GM18858 (cell line): Measurements from ENCODE around the gene JADE2.

Experiments
- ATAC-seq: cut with Tn5 transposase; IDR thresholded peaks from one replicate; pipeline ENCODE4 v1.9.1; 2021; ENCODE audit not compliant: unreplicated experiment

Gene JADE2

DNA sequence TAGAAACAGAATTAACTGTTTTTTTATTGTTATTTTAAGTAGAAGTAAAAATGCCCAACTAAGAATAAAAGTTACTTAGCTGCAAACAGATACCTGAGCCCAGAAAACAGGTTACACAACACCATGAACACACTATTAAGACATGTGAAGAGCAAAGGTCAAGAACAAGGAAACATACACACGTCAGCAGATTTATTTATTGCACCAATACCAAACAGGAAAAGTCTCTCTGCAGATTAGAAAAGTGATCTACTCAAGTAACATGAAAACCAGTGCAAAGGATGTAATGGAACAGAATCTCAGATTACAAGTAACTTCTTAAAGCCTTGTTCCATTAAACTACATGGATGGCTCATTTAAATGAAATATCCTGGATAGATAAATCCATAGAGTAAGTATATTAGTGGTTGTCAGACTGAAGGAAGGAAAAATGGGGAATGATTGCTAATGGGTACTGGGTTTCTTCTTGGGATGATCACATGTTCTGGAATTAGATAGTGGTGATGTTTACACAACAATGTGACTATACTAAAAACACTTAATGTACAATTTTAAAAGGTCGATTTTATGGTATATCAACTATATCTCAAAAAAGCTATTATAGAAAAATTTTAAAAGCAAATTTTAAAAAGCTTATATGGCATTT, 101.0 kb downstream of the JADE2 start:
- ATAC-seq, result no peak
